Measurements from ENCODE around the gene HAGHL.

DNA sequence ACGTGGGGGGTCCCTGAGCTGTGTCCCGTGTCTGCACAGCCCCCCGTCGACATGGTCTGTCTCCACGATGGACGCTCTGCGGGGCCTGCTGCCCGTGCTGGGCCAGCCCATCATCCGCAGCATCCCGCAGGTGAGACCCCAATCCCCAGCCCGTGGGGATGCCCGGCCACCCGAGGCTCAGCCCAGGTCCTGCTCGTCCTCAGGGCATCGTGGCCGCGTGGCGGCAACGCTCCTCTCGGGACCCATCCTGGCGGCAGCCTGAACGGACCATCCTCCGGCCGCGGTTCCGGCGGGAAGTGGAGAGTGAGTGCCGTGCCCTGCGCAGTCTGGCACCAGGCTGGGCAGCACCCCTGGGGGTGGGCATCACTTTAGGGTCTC is 38.6 kb downstream of the HAGHL start:
- TF ChIP-seq, protein P1, sequence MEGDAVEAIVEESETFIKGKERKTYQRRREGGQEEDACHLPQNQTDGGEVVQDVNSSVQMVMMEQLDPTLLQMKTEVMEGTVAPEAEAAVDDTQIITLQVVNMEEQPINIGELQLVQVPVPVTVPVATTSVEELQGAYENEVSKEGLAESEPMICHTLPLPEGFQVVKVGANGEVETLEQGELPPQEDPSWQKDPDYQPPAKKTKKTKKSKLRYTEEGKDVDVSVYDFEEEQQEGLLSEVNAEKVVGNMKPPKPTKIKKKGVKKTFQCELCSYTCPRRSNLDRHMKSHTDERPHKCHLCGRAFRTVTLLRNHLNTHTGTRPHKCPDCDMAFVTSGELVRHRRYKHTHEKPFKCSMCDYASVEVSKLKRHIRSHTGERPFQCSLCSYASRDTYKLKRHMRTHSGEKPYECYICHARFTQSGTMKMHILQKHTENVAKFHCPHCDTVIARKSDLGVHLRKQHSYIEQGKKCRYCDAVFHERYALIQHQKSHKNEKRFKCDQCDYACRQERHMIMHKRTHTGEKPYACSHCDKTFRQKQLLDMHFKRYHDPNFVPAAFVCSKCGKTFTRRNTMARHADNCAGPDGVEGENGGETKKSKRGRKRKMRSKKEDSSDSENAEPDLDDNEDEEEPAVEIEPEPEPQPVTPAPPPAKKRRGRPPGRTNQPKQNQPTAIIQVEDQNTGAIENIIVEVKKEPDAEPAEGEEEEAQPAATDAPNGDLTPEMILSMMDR (IDR thresholded peaks at IDR 0.05), result no peak
- no peak for TF ChIP-seq POLR2A (IDR thresholded peaks at IDR 0.05)
